Esophagus muscularis mucosa (tissue), 4 donors: ENCODE data around the gene LTBP3. TPM values are rescaled to one million over a fixed set of nuclear protein-coding genes. Genes with fewer than 3 reads are reported as not detected.
A peak's percentile ranks its signal among the peaks of the same experiment; 100 is the strongest.

ENCODE experiments used
- DNase-seq: peaks from one replicate; pipeline ENCODE4 v3.0.0-alpha.2; 2017; ENCODE audit errors: extremely low spot score
- H3K27ac ChIP-seq, 4 donors: fragments of 200-600 bp; sonication (generic); replicated peaks in 1 of 4; 1 replicate in 3 of 4; 2 replicates in 1 of 4; pipeline ENCODE4 v1.5.1; 2016 to 2019; ENCODE audit warnings: mild to moderate bottlenecking in 1 of 4
- H3K27me3 ChIP-seq, 4 donors: fragments of 200-600 bp; sonication (generic); one replicate each; pipeline versions ENCODE4 v1.5.1 to v1.6.0; 2016 to 2019
- H3K36me3 ChIP-seq, 4 donors: fragments of 200-600 bp; sonication (generic); one replicate each; pipeline ENCODE4 v1.5.1; 2016 to 2019
- H3K4me1 ChIP-seq, 4 donors: fragments of 200-600 bp; sonication (generic); one replicate each; pipeline ENCODE4 v1.5.1; 2016 to 2019
- H3K4me3 ChIP-seq, 4 donors: fragments of 200-600 bp; sonication (generic); 1 replicate in 2 of 4; 2 replicates in 2 of 4; pipeline ENCODE4 v1.5.1; 2016 to 2019; ENCODE audit warnings: mild to moderate bottlenecking in 4 of 4, moderate library complexity in 1 of 4
- H3K9me3 ChIP-seq, 4 donors: fragments of 200-600 bp; sonication (generic); 1 replicate in 3 of 4; 2 replicates in 1 of 4; pipeline ENCODE4 v1.5.1; 2016 to 2019
- EP300 ChIP-seq: sonication (generic); formaldehyde crosslinking; IDR thresholded peaks from one replicate; pipeline ENCODE4 v1.6.1; 2017; ENCODE audit warnings: antibody characterized with exemption
- POLR2A ChIP-seq: fragments of 450-650 bp; IDR thresholded peaks from one replicate; pipeline ENCODE4 v1.6.1; 2017; ENCODE audit warnings: antibody characterized with exemption, moderate library complexity, mild to moderate bottlenecking, low read depth
- POLR2AphosphoS5 ChIP-seq, 2 donors: sonication (generic); formaldehyde crosslinking; IDR thresholded peaks; one replicate each; pipeline ENCODE4 v1.6.1; 2017; ENCODE audit warnings: antibody characterized with exemption in 2 of 2
- WGBS: methylation state at CpG from one replicate; pipeline ENCODE4 v1.1.5; 2018; 5-methylcytosine and 5-hydroxymethylcytosine counted together
- intact Hi-C: fragments of 100-400 bp; cut with DNase I; formaldehyde crosslinking; loops from one replicate; pipeline ENCODE4 v1.15.1; 2023
- total RNA-seq, 4 donors: library from RNA; depleted of rRNA; stranded (reverse); fragments of >200 nt; gene quantifications; one replicate each; pipeline versions ENCODE4 v1.1.0 to v1.2.1, GENCODE V29; 2016
- TF ChIP-seq, protein P1 (sequence below), 3 experiments: fragments of 200-600 bp in 2 of 3; fragments of 450-650 bp in 1 of 3; sonication (generic) in 2 of 3; IDR thresholded peaks; one replicate each; pipeline ENCODE4 v1.5.1; 2017 to 2019; ENCODE audit warnings: antibody characterized with exemption in 3 of 3, mild to moderate bottlenecking in 2 of 3, moderate library complexity in 1 of 3

Gene LTBP3
- total RNA-seq, 4 donors from 2014 or later, result 107 to 208 (median 137) TPM

DNA sequence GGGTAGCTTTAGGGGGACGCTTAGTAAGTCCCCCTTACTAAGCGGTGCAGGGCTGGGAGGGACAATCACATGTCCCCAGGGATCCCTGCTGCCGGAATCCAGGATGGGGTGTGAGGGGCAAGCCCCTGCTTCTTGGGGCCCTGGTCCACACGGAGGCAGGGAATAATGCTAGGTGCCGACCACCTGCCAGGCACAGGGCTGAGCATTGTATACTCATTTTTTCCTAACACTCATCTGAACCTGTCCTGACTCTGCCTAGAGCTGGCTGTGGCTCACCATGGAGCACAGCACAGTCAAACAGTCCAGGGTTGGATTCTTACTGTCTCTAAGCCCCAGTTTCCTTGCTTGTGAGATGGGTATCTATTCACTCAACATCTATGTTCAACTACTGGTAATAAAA lies 1.4 kb upstream of the LTBP3 start:
- intact Hi-C loops, result no loop called here
- H3K27ac ChIP-seq, result peak overlapping the region; percentile 87 to 99 (median 97)
- no peaks in the 10 kb centered on the region for H3K36me3 ChIP-seq
- no peaks in the 10 kb centered on the region for H3K27me3 ChIP-seq
- no peaks in the 10 kb centered on the region for H3K9me3 ChIP-seq
- H3K4me1 ChIP-seq, result peaks cover 58 to 67% (median 60%) of the 10 kb centered on the region in 4 donors
- DNase-seq, result no peak
- no peak overlapping the region for H3K4me3 ChIP-seq
- TF ChIP-seq EP300 (no peak), POLR2A (no peak), POLR2AphosphoS5 (IDR thresholded peaks at IDR 0.05) (no peak)
- TF ChIP-seq, protein P1, sequence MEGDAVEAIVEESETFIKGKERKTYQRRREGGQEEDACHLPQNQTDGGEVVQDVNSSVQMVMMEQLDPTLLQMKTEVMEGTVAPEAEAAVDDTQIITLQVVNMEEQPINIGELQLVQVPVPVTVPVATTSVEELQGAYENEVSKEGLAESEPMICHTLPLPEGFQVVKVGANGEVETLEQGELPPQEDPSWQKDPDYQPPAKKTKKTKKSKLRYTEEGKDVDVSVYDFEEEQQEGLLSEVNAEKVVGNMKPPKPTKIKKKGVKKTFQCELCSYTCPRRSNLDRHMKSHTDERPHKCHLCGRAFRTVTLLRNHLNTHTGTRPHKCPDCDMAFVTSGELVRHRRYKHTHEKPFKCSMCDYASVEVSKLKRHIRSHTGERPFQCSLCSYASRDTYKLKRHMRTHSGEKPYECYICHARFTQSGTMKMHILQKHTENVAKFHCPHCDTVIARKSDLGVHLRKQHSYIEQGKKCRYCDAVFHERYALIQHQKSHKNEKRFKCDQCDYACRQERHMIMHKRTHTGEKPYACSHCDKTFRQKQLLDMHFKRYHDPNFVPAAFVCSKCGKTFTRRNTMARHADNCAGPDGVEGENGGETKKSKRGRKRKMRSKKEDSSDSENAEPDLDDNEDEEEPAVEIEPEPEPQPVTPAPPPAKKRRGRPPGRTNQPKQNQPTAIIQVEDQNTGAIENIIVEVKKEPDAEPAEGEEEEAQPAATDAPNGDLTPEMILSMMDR (IDR thresholded peaks at IDR 0.05), result no peak
- WGBS, result 90% methylated on average over 2 of the region's 5 CpGs

DNA sequence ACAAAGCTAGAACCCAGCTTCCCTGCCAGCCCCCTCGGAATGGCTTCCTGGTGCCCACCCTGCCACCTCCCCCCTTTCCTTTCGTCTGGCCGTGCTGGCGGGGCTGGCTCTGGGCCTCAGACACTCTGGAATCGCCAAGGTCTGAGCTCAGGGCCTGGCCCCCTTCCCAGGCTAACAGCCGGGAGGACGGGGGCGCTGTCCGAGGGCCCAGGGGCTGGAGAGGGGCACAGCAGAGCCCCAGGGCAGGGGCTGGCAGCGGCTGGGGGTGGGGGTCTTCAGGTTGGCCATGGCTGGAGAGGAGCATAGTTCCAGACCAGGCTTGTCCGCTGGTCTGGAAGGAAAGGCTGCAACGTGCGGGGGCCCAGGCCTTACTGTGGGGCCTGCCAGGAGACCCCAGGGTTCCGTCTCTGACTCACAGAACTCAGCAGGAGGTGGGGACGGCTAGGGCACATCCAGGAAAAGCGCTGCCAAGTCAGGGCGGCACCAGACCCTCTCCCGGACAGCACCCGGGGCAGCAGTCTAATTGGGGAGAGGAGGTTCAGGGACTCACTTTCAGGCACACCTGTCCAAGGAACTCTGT lies 861 bp upstream of the LTBP3 start:
- Histone ChIP-seq H3K4me3 (peak overlapping the region; percentile 70 to 74 (median 72)), H3K4me1 (peaks cover 59 to 72% (median 65%) of the 10 kb centered on the region in 4 donors), H3K27me3 (no peaks in the 10 kb centered on the region), H3K36me3 (peaks cover 0 to 3% (median under 1%) of the 10 kb centered on the region in 4 donors), H3K27ac (peak overlapping the region; percentile 87 to 99 (median 97)), H3K9me3 (no peaks in the 10 kb centered on the region)
- WGBS, result 28% methylated on average over 15 of the region's 19 CpGs
- intact Hi-C loops, result no loop called here
- TF ChIP-seq POLR2A (no peak), EP300 (no peak), POLR2AphosphoS5 (IDR thresholded peaks at IDR 0.05) (peak in 1 of 2 donors; percentile 56)
- TF ChIP-seq, protein P1 (IDR thresholded peaks at IDR 0.05), result peak in 1 of 3 experiments; percentile 15
- no peak for DNase-seq

DNA sequence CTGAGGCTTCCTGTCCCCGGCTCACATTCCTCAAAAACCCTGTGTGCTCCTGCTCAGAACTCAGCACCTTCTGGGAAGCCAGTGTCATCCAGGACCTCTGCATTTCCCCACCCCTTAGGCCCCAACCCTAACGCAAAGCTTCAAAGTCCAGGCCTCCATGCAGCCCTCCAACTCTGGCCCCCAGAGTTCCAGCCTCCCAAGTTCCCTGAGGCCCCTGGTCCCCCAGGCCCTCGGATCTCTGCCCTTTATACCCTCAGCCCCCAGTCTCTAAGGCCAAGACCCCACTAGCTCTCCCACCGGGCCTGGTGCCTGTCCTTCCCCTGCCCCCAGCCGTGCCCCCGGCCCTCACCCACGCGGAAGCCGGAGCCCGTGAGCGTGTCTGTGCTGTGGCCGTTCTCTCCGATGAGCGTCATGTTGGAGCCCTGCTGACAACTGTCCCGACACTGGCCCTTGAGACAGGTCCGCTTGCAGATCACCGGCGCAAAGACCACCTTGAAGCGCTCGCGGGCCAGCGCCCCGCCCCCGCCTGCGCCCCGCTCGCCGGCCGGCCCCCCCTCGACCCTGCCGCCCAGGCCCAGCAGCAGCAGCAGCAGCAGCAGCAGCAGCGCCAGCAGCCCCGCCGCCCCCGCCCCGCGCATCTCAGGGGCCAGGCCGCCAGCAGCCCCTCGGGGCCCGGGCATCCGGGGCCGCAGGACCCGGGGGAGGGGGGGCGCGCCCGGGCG lies 718 bp downstream of the LTBP3 start:
- peaks cover 59 to 88% (median 79%) of the 10 kb centered on the region in 4 donors for H3K4me1 ChIP-seq
- WGBS, result 5% methylated on average over 20 of the region's 47 CpGs
- intact Hi-C loops, result no loop called here

DNA sequence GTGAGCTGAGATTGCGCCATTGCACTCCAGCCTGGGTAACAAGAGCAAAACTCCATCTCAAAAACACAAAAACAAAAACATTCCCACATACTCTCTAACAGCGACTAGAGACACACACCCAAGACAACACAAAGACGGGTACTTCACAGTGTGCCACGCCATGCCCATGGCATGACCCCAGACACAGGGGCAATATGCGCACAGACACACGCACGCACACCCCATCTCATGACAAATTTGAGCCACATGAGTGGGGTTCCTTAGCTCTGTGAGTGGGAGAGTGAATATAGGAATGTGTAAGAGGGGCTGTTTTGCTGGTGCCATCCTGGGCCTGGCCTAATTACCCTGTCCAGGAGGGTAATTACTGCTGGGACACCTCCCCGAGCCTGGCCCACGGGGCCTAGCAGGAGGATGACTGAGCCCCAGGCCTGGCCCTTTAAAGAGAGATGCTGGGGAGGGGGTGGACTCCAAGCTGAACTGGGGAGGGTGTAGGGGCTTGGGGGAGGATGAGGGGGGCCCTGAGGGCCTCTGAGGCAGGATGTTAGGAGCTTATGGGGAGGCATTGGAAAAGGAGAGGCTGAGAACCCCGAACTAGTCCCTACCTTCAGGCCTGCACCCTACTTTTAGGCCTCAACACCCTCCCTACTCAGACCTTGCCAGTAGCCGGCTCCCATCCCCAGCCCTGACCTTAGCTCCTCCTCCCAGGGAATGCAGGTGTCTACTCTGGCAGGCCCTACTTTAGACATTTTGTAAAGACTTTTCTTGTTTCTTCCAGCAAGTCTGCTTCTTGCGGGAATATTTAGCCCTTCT lies 1.5 kb downstream of the LTBP3 start:
- DNase-seq, result no peak
- no peaks in the 10 kb centered on the region for H3K9me3 ChIP-seq
- intact Hi-C loops, result no loop called here
- 72% methylated on average over 11 of the region's 12 CpGs for WGBS
- peak overlapping the region; percentile 87 to 99 (median 97) for H3K27ac ChIP-seq
- peaks cover 59 to 93% (median 84%) of the 10 kb centered on the region in 4 donors for H3K4me1 ChIP-seq
- peak overlapping the region; percentile 70 to 74 (median 72) for H3K4me3 ChIP-seq
- TF ChIP-seq POLR2A (no peak), POLR2AphosphoS5 (IDR thresholded peaks at IDR 0.05) (no peak), EP300 (no peak)
- TF ChIP-seq, protein P1 (IDR thresholded peaks at IDR 0.05), result no peak
- no peaks in the 10 kb centered on the region for H3K27me3 ChIP-seq
- peaks cover 0 to 26% (median 23%) of the 10 kb centered on the region in 4 donors for H3K36me3 ChIP-seq

More for the DNA sequence above, 718 bp downstream of the LTBP3 start:
- no peaks in the 10 kb centered on the region for H3K27me3 ChIP-seq
- peak overlapping the region; percentile 87 to 99 (median 97) for H3K27ac ChIP-seq
- DNase-seq, result no peak
- peaks cover 0 to 19% (median 16%) of the 10 kb centered on the region in 4 donors for H3K36me3 ChIP-seq
- TF ChIP-seq POLR2A (no peak), EP300 (peak; percentile 77), POLR2AphosphoS5 (IDR thresholded peaks at IDR 0.05) (no peak)
- TF ChIP-seq, protein P1 (IDR thresholded peaks at IDR 0.05), result no peak
- peak overlapping the region; percentile 70 to 74 (median 72) for H3K4me3 ChIP-seq
- H3K9me3 ChIP-seq, result no peaks in the 10 kb centered on the region
